GM10266 (cell line): ENCODE measurements around the gene GZMH.

Source experiments
- DNase-seq: peaks from one replicate; pipeline ENCODE4 v3.0.0; 2012; ENCODE audit errors: extremely low spot score
- TF ChIP-seq, protein P1 (sequence below): IDR thresholded peaks from 2 replicates; pipeline ENCODE4 v1.5.1; 2012; ENCODE audit warnings: mild to moderate bottlenecking, low read depth; ENCODE audit not compliant: control insufficient read depth, insufficient read depth; ENCODE audit errors: missing control alignments

The GZMH gene

DNA sequence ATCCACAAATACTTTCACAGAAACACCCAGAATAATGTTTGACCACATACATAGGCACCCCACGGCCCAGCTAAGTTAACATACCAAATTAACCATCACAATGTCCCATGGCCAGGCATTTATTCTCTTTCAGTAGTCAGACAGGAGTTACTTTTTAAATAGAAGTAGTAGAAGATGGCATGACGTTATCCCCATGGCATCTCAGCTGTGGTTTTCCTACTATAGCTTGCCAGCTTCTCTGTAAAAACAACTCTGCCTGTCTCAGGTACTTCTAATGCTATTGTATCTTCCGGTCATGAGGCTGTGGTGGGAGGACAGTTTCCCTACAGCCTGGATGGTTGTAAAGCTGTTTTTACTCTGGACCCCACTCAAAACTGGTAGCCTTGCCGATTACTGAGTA is 52.7 kb downstream of the GZMH start:
- no peak for DNase-seq
- TF ChIP-seq, protein P1, sequence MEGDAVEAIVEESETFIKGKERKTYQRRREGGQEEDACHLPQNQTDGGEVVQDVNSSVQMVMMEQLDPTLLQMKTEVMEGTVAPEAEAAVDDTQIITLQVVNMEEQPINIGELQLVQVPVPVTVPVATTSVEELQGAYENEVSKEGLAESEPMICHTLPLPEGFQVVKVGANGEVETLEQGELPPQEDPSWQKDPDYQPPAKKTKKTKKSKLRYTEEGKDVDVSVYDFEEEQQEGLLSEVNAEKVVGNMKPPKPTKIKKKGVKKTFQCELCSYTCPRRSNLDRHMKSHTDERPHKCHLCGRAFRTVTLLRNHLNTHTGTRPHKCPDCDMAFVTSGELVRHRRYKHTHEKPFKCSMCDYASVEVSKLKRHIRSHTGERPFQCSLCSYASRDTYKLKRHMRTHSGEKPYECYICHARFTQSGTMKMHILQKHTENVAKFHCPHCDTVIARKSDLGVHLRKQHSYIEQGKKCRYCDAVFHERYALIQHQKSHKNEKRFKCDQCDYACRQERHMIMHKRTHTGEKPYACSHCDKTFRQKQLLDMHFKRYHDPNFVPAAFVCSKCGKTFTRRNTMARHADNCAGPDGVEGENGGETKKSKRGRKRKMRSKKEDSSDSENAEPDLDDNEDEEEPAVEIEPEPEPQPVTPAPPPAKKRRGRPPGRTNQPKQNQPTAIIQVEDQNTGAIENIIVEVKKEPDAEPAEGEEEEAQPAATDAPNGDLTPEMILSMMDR = no peak
